ENCODE measurements around the gene PKD1L1.
"Not testable (repeated sequence)": the region's sequence is repeated elsewhere in the genome, so short reads cannot be mapped to it uniquely, and the experiment has no call there.

PKD1L1 gene

GRCh38 chr7:47954231-47954911, 6.1 kb upstream of the PKD1L1 start:
- no peak for DNase-seq

DNA sequence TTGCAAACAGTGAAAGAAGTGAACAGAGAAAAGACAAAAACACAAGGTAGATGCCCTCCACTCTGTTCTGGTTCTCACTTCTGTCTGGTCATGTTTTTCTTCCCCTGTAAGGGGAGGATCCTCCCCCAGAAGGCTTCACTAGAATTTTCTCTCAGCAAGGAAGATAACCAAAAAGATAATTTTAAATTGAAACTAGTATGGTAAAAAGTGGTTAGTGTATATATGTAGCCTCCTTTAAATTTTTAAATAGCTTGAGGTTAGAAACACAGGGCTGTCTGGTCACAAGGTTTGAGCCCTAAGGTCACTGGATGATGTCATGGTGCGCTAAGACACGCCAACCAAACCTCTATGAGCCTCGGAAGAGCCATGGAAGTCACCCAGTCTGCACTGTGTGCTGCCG, 5.6 kb upstream of the PKD1L1 start:
- DNase-seq, result no peak

GRCh38 chr7:47952224-47952623, 4.0 kb upstream of the PKD1L1 start:
- DNase-seq, result no peak

DNA sequence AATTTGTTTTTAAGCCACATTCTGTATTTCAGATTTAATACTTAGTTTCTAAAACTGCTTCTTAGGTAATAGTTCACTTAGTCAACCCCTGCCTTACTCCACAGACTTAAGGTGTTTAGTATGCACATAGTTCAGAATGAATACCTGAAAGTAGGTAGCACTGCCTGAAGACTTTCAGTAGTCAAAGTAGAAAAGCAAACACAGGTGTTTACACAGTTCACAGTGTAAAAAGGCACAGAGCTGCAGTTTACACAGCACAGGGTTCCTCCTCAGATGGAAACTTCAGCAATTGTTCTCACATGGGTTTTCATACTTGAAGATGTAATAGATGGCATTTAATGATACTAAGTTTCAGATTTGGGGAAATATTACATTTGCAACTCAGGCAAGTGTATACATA, 3.1 kb upstream of the PKD1L1 start:
- no peak for DNase-seq

GRCh38 chr7:47950714-47951113, 2.4 kb upstream of the PKD1L1 start:
- DNase-seq, result no peak

DNA sequence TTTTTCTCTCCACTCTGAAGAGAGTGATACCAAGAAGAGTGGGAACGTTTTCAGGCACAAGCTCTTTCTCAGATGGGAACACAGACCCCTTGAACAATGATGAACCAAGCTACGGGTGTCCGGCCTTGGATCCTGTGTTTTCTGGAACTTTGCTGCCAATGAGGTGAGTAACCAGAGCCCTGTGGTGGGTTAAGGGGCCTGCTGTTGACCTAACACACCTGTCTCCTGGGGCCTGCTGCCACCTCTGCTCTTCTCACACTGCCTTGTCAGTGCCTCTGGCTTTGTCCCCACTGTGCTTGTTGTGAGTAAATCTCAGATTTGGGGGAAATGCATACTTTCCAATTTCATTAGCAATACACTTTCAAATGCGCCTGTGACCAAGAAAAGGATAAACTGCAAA, 1.4 kb upstream of the PKD1L1 start:
- DNase-seq, result no peak

DNA sequence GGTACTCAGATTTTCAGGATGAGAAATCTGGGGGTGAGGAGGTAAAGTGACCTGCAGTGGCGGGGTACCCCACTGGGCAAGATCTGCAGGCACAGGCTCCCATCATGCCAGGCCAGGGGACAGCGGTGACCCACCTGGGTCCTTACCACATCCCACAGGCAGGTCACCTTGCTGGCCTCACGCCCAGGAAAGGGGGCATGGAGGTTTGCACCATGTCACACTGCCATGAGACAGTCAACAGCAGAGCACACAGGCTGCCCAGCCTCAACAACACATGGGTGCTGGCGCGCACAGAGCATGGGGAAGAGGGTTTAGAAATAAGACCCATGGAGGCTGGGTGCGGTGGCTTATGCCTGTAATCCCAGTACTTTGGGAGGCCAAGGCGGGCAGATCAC, 914 bp downstream of the PKD1L1 start:
- no peak for DNase-seq

GRCh38 chr7:47946581-47947354, 1.5 kb downstream of the PKD1L1 start:
- DNase-seq, result no peak

DNA sequence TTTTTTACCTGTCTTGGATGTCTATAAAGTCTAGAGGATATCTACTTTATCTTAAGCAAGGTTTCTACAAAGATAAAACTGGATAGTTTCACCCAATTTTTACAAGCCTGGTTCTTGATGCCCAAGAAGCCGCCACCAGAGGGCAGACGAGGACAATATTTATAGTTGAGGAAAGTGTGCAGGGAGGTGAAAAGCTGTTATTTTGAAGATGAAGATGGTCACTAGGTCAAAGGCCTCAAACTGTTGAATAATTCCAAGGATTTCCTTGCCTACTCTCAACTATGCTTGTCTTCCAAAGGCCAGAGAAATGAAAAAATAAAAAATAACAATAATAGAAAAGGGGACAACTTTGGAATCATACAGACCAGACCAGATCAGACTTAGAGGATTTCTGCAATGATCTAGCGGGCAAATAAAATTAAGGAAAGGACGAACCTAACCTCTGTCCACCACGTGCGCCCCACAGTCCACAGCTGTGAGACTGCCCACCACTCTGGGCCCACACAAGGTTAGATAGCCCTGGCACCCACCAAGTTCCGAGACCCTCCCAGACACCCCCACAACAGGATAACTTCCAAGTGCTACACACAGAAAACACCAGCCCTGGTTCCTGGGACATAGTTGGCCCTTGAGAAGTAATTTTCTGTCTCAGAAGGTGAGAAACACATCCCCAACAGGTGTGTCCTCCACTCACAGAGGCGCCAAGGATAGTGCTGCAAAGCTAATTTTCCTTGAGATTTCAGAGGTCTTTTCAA, 2.8 kb downstream of the PKD1L1 start:
- peak; percentile 89 for DNase-seq

- no peak for DNase-seq
Measured at GRCh38 chr7:47944536-47945260, 3.6 kb downstream of the PKD1L1 start.

DNA sequence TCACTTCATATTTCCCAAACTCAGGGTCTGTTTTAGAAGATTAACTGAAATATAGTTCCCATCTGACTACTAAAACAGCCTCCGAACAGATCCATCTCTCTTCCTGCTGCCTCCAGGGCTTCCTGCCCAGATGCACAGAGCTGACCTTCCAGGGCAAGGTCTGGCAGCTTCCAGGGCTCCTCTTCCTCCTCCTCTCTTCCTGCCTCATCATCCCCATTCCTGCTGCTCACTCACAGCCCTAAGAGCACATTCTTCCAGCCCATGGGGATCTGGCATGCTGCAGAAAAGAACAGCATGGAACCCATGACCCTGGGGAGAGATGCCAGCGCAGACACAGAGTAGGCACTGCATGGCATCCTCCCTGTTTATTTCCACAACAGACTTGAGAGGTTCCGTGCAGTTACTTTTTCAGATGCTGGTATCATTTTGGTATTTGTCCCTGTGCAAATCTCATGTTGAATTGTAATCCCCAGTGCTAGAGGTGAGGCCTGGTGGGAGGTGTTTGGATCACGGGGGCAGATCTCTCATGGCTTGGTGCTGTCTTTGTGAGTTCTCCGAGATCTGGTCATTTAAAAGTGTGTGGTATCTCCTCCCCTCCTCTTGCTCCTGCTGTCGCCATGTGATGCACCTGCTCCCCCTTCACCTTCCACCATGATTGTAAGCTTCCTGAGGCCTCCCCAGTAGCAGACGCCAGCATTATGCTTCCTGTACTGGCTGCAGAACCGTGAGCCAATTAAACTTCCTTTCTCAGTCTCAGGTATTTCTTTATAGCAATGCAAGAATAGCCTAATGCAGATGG, 4.4 kb downstream of the PKD1L1 start:
- no peak for DNase-seq

GRCh38 chr7:47942651-47943050, 5.6 kb downstream of the PKD1L1 start:
- DNase-seq, result not testable (repeated sequence)

- no peak for DNase-seq
Measured at GRCh38 chr7:47942132-47942531, 6.1 kb downstream of the PKD1L1 start.

DNA sequence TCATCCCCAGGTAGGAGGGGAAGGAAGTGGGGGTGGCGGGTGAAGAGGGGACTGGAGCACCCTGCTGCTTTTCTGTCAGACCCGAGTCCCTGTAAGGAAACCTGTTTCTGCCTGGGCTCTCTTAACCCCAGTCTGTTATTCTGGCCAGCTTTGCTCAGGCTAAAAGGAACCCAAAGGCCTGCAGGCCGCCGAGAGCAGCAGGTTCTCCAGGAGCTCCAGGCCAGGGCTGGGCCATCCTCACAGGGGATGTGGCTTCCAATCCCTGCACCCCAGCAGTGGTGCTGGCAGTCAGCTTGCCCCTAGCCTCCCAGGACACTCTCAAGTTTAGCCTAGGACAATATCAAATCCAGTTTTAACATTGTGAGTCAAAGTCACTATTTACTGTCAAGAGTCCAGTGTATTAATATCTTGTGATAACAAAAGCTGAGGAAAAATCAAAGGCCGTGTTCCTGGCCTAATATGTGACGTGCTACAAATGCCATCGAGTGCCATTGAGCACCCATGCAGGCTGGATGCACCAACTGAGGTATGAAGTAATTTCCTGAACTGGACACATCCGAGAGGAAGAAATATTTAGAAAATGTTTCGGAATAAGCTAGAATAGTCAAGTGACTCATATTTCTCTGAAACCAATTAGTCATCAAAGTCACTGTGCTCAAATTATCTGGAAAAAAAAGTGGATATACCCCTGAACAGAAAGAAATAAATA, 7.0 kb downstream of the PKD1L1 start:
- no peak for DNase-seq

- no peak for DNase-seq
Measured at GRCh38 chr7:47940088-47941013, 7.9 kb downstream of the PKD1L1 start.

- no peak for DNase-seq
Measured at GRCh38 chr7:47939425-47940036, 8.7 kb downstream of the PKD1L1 start.

DNA sequence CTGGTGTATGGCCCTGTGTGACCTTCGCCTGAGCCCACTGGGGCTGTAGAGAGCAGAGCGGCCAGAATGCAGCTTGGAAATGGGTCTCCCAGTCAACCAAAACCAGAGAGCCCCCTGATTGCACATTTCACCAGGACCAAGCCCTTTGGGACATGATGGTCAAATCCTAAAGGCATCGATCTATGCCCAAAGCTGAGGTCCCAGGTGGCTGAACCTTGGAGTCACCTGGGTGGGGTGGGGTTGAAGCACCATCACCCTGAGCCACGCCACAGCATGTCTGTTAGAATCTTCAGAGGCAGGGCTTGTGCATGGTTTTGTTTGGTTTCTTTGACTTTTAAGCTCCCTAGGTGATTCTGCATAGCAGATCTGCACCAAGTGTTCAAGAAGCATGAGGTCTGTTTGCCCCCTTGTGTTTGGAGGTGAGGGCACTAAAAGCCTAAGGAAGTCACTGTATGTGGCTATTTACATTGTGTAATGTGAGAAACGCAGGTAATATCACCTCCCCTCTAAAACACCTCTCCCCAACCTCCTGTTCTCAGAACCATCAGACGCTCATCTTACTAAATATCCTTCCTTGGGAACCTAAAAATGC, 9.6 kb downstream of the PKD1L1 start:
- no peak for DNase-seq

DNA sequence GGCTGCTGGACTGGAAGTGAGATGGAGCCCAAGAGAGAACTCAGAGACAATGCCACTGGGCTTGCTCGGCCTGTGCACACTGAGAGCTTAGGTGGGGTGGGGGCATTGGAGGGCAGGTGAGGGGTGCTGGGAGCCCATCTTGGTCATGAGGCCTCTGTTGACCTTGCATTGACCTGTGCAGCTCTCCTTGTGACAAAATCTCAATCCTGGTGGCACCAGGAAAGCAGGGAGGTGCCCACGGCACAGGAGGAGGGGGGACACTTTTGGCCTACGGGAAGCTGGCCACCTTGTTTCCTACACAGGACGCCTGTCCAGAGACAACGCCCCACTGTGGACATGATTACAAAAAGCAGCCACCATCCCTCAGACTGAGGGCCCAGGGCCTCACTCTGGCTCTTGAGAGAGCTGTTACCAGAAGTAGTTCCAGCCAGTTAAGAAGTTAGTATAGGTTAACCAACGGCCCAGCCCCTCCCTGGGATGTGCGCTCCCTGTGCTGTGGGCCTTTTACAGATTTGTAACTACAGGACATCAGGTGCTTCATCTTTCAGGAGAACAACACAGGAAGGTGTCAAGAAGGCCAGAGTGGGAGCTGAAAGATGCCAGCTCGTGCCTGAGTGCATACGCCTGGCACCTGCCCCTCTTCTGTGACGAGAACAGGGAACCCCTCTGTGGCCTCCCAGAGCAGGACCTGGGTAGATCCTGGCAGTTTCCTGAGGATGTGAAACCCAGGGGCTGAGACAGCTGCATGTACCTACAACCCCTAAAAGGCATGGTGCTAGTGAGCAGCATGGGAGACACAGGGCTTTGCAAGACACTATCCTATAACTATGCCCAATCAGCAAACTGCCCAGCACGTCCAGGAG, 10.3 kb downstream of the PKD1L1 start:
- DNase-seq, result no peak
